ENCODE results near the gene GRAP2. TPM values are rescaled to one million over a fixed set of nuclear protein-coding genes. Genes with fewer than 3 reads are reported as not detected.

GRAP2 gene
- total RNA-seq, 3 donors from 2014 or later = 0.66 to 8.0 (median 3.5) TPM

DNA sequence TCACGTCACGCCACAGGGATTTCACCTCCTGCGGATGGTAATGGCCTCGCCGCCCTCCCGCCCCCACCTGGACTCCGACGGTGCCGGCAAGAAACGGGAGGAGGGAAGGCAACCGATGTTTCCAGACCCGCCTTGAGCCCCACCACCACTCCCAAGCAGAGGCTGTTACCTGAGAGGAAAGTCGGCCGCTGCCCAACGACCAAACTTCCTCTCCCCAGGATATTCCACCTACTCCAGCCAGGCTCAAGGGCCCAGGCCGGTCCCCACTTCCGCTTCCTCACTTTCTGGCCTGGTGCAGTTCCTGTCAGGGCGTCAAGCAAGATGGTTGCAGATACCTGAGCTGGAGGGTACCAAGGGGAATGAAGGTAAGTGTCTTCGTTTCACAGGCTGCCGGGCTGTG, 7.4 kb upstream of the GRAP2 start, which contains the start of gene ENTHD1:
ENTHD1 (minus strand) TSS at position 235 of the 400 bp plus-strand sequence. CDS start 6,012 bp downstream, outside the sequence.
- TF ChIP-seq POLR2A (IDR thresholded peaks at IDR 0.05) = no peak
- TF ChIP-seq CTCF (IDR thresholded peaks at IDR 0.05) = no peak
- TF ChIP-seq POLR2AphosphoS5 (IDR thresholded peaks at IDR 0.05) = no peak
- H3K27ac ChIP-seq = no peak within 1 kb of the TSS
- H3K36me3 ChIP-seq = no peaks in the 10 kb centered on the region
- no peaks in the 10 kb centered on the region for H3K9me3 ChIP-seq
- H3K4me3 ChIP-seq = no peak within 1 kb of the TSS
- intact Hi-C loops (cut with DNase I; ENCODE audit: low total_unique reads) = no loop called here
- no peak for DNase-seq (ENCODE audit: low spot score in 2 of 2)
- no peaks in the 10 kb centered on the region for H3K4me1 ChIP-seq
- H3K27me3 ChIP-seq = no peaks in the 10 kb centered on the region

DNA sequence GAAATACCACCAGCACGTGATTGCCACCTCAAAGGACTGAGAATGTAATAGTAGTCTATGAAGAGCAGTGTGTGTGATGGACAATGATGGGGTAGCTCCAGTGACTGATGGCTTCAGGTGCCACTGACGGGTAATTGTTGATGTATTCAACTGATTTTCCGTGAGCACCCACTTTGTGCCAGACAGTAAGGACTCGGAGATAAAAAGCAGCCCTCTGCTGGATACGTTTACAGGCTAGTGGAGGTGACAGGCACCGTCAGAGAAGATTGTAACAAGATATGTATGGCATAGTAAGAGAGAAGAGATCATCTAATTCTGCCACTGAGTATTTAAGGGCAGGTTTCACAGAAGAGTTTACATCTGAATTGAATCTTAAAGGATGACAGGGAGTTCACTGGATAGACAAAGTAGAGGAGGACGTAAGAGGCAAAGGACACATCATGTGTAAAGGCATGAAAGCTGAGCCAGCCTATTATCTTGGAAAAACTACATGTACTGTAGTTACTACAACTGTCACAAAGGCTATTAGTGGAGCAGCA, 6.3 kb upstream of the GRAP2 start:
- Histone ChIP-seq H3K27ac (no peak overlapping the region), H3K4me3 (no peak overlapping the region), H3K27me3 (no peaks in the 10 kb centered on the region), H3K4me1 (no peaks in the 10 kb centered on the region), H3K9me3 (no peaks in the 10 kb centered on the region), H3K36me3 (no peaks in the 10 kb centered on the region)
- DNase-seq (ENCODE audit: low spot score in 2 of 2) = no peak
- TF ChIP-seq POLR2A (IDR thresholded peaks at IDR 0.05) = no peak
- intact Hi-C loops (cut with DNase I; ENCODE audit: low total_unique reads) = no loop called here

DNA sequence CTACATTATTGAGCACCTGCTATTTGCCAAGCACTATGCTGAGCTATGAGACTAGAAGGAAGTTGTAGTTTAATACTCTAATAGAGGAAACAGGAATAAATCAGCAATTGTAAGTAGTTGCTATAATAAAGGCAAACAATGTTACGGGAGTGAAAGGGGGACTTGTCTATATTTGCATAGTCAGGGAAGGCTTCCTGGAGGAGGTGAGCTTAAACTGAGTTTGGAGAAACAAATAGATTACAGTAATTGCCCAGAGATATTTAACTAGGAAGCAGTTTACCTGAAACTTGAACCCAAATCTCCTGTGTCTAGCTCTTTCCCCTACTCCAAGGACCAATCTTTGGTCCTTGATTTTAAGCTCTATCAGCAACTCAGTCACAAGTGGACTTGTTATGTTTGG, 5.2 kb upstream of the GRAP2 start:
- H3K4me3 ChIP-seq = no peak overlapping the region
- TF ChIP-seq CTCF (IDR thresholded peaks at IDR 0.05) = no peak
- TF ChIP-seq POLR2AphosphoS5 (IDR thresholded peaks at IDR 0.05) = no peak
- no peak for TF ChIP-seq POLR2A (IDR thresholded peaks at IDR 0.05)
- no peaks in the 10 kb centered on the region for H3K4me1 ChIP-seq
- H3K27ac ChIP-seq = no peak overlapping the region
- intact Hi-C loops (cut with DNase I; ENCODE audit: low total_unique reads) = no loop called here
- no peaks in the 10 kb centered on the region for H3K27me3 ChIP-seq
- DNase-seq (ENCODE audit: low spot score in 2 of 2) = no peak
- no peaks in the 10 kb centered on the region for H3K36me3 ChIP-seq
- no peaks in the 10 kb centered on the region for H3K9me3 ChIP-seq

DNA sequence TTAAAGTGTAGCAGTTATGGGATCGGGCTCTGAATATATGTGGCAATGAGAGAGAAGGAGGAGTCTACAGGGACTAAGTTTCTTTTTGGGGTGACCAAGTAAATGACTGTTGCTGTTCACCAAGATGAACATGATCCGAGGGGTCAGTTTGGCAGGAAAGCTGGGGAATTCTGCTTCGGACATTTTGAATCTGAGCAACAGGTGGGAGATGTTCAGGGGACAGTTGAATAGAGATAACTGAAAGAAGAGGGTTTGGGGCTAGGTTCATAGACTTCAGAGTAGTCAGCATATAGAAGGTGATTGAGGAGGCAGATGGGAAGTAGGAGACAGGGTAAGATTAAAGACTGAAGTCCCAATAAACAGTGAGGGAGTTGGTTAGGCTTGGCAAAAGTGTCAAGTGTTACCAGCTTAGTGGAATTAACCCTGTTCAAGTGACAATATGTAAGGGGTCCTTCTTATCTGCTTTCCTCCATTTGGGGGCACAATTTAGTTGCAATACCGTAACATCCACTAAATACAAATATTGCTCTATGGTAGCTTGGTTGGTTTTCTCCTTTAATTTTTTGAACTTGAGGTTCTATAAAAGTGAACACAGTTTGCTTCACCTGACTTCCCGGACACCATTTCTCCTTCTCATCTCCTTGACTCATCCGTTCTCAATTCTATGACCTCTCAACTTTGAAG, 4.4 kb upstream of the GRAP2 start:
- Histone ChIP-seq H3K4me1 (no peaks in the 10 kb centered on the region), H3K27me3 (no peaks in the 10 kb centered on the region), H3K4me3 (no peak overlapping the region), H3K27ac (no peak overlapping the region), H3K36me3 (no peaks in the 10 kb centered on the region), H3K9me3 (no peaks in the 10 kb centered on the region)
- intact Hi-C loops (cut with DNase I; ENCODE audit: low total_unique reads) = no loop called here
- no peak for TF ChIP-seq POLR2AphosphoS5 (IDR thresholded peaks at IDR 0.05)
- TF ChIP-seq POLR2A (IDR thresholded peaks at IDR 0.05) = no peak
- no peak for TF ChIP-seq CTCF (IDR thresholded peaks at IDR 0.05)
- DNase-seq (ENCODE audit: low spot score in 2 of 2) = no peak

GRCh38 chr22:39897841-39898240, 3.0 kb upstream of the GRAP2 start:
- intact Hi-C loops (cut with DNase I; ENCODE audit: low total_unique reads) = no loop called here

More at GRCh38 chr22:39897841-39898240, 3.0 kb upstream of the GRAP2 start:
- TF ChIP-seq POLR2A (IDR thresholded peaks at IDR 0.05) (no peak), POLR2AphosphoS5 (IDR thresholded peaks at IDR 0.05) (no peak), CTCF (IDR thresholded peaks at IDR 0.05) (no peak)
- no peaks in the 10 kb centered on the region for H3K27me3 ChIP-seq
- no peak for DNase-seq (ENCODE audit: low spot score in 2 of 2)
- no peaks in the 10 kb centered on the region for H3K9me3 ChIP-seq
- no peak overlapping the region for H3K4me3 ChIP-seq
- no peaks in the 10 kb centered on the region for H3K36me3 ChIP-seq
- H3K27ac ChIP-seq = no peak overlapping the region
- no peaks in the 10 kb centered on the region for H3K4me1 ChIP-seq

Data from breast epithelium (tissue), 4 donors.